Choroid plexus epithelial cell (primary cell): Measurements from ENCODE around the gene CCDC88A.
"Not testable (repeated sequence)": the region's sequence is repeated elsewhere in the genome, so short reads cannot be mapped to it uniquely, and the experiment has no call there.

Source experiments
- DNase-seq: peaks from one replicate; pipeline ENCODE4 v3.0.0-alpha.2; 2010; ENCODE audit warnings: low read depth
- H3K4me3 ChIP-seq: 2 replicates; pipeline ENCODE4 v1.5.1; 2011; ENCODE audit warnings: low read depth, mild to moderate bottlenecking, control low read depth, low read length, moderate library complexity
- CTCF ChIP-seq: conservative IDR thresholded peaks from 2 replicates; pipeline ENCODE4 v1.5.1; 2011; ENCODE audit warnings: low read depth, mild to moderate bottlenecking, control low read depth, inconsistent platforms, low read length, moderate library complexity

Gene CCDC88A

DNA sequence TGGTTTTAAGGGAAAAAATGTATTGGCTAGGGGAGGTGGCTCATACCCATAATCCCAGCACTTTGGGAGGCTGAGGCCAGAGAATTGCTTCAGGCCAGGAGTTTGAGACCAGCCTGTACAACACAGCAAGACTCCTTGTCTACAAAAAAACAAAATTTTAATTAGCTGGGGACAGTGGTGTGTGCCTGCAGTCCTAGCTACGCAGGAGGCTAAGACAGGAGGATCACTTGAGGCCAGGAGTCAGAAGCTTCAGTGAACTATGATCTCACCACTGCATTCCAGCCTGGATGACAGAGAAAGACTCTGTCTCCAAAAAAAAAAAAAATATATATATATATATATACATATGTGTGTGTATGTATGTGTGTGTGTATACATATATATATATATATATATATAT lies 18.5 kb downstream of the CCDC88A start:
- no peak for DNase-seq
- TF ChIP-seq CTCF, result no peak
- no peak overlapping the region for H3K4me3 ChIP-seq

GRCh38 chr2:55400332-55400731 lies 19.3 kb downstream of the CCDC88A start:
- no peak overlapping the region for H3K4me3 ChIP-seq
- no peak for DNase-seq
- TF ChIP-seq CTCF, result no peak

DNA sequence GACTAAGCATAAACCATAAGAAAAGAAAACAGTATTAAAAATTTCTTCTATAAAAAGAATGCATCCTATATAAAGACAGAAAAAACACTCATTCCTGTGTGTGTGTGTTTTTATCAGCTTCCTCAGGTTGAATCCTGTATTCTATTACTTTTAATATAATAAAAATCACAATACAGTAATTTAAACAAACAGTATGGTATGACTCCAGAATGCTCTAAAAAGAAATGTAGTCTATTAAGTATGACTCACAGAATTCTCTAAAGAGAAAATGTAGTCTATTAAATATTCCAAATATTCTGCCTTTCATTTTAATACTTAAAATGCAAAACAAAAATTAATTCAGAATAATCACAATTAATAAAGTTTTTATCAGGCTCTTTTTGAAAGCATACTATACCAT lies 19.8 kb downstream of the CCDC88A start:
- H3K4me3 ChIP-seq, result no peak overlapping the region
- no peak for DNase-seq
- TF ChIP-seq CTCF, result no peak

- H3K4me3 ChIP-seq, result no peak overlapping the region
- no peak for TF ChIP-seq CTCF
- no peak for DNase-seq
Observed at GRCh38 chr2:55395724-55396605, 23.7 kb downstream of the CCDC88A start.

DNA sequence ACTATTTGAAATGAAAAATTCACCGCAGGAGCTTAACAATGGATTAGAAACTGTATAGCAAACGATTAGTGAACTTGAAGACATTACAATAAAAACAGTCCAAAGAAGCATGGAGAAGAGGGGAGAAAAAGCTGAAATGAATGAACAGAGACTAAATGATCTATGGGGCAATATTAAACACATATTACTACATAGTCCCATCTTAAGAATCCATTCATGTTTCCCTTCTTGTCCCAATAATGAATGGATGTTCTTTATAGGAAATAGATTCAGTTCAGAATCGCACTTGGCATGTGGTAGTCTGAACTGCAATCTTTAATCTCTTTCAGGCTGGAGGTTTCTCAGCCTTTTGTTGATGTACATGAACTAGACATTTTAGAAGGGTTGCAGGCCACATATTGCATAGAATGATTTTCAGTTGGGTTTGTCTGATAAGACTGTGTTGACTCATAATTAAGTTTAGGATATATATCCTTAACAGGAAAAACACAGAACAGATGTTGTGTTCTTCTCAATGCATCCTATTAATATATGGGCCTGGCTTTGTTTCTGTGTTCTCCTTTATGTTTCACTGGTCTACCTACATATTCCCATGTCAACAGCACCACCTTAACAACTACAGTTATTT lies 27.9 kb downstream of the CCDC88A start:
- H3K4me3 ChIP-seq, result no peak overlapping the region
- no peak for TF ChIP-seq CTCF
- no peak for DNase-seq

DNA sequence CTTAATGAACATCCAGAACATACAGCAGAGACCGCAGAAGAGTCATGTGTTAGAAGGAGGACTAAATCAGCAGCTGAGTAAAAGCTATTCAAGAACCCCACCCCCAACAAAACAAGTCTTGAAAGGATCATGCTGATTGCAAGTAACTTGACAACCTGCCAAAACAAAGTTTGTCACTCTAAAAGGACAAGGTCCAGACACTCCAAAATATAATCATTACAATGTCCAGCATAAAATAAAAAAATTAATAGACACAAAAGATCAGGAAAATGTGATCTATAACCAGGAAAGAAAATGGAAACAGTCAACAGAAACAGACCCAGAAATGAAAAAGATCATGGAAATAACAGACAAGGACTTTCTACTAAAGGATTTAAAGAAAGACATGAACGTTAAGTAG lies 28.5 kb downstream of the CCDC88A start:
- no peak for DNase-seq
- TF ChIP-seq CTCF, result no peak
- H3K4me3 ChIP-seq, result no peak overlapping the region

- H3K4me3 ChIP-seq, DNase-seq: not testable (repeated sequence)
Observed at GRCh38 chr2:55385516-55385915, 34.1 kb downstream of the CCDC88A start.
